DOHH2 (cell line): Measurements from ENCODE around the gene YBX2.

Experiments
- H3F3A ChIP-seq: fragments of 200-600 bp; sonication (generic), shearing (Covaris generic); 2 replicates; pipeline ENCODE4 v1.6.0; 2016; ENCODE audit warnings: antibody characterized with exemption, mild to moderate bottlenecking; ENCODE audit not compliant: control insufficient read depth, insufficient read depth
- H3K27ac ChIP-seq: fragments of 200-600 bp; sonication (generic); 2 replicates; pipeline ENCODE4 v1.5.1; 2014; ENCODE audit warnings: low read depth, mild to moderate bottlenecking, low read length, moderate library complexity
- H3K27me3 ChIP-seq: fragments of 200-600 bp; sonication (generic); 2 replicates; pipeline ENCODE4 v1.6.1; 2014; ENCODE audit warnings: mild to moderate bottlenecking, low read length, mixed read lengths; ENCODE audit not compliant: control insufficient read depth
- H3K36me3 ChIP-seq: fragments of 200-600 bp; sonication (generic); 2 replicates; pipeline ENCODE4 v1.6.1; 2014; ENCODE audit warnings: mild to moderate bottlenecking, low read length, moderate library complexity, mixed read lengths; ENCODE audit not compliant: control insufficient read depth
- H3K4me1 ChIP-seq: fragments of 200-600 bp; sonication (generic); 2 replicates; pipeline ENCODE4 v1.6.1; 2014; ENCODE audit warnings: mild to moderate bottlenecking, low read length, mixed read lengths; ENCODE audit not compliant: control insufficient read depth
- H3K4me2 ChIP-seq: fragments of 200-600 bp; sonication (generic); 2 replicates; pipeline ENCODE4 v1.6.0; 2014; ENCODE audit warnings: mild to moderate bottlenecking, low read length, moderate library complexity
- H3K4me3 ChIP-seq: fragments of 200-600 bp; sonication (generic); 2 replicates; pipeline ENCODE4 v1.5.1; 2014; ENCODE audit warnings: mild to moderate bottlenecking, low read length, mixed read lengths
- H3K79me2 ChIP-seq: fragments of 200-600 bp; sonication (generic); 2 replicates; pipeline ENCODE4 v1.6.1; 2014; ENCODE audit warnings: mild to moderate bottlenecking, low read length, mixed read lengths; ENCODE audit not compliant: control insufficient read depth
- H3K9me2 ChIP-seq: fragments of 200-600 bp; sonication (generic); replicated peaks from 2 replicates; pipeline ENCODE4 v1.6.1; 2014; ENCODE audit warnings: mild to moderate bottlenecking, low read length, mixed read lengths; ENCODE audit not compliant: control insufficient read depth
- H3K9me3 ChIP-seq: fragments of 200-600 bp; sonication (generic); 2 replicates; pipeline ENCODE4 v1.6.1; 2014; ENCODE audit warnings: antibody characterized with exemption, low read length, mixed read lengths; ENCODE audit not compliant: control insufficient read depth, insufficient read depth
- H4K20me1 ChIP-seq: fragments of 200-600 bp; sonication (generic); 2 replicates; pipeline ENCODE4 v1.6.0; 2014; ENCODE audit warnings: low read depth, mild to moderate bottlenecking, antibody characterized with exemption, low read length, moderate library complexity; ENCODE audit not compliant: control insufficient read depth, insufficient read depth
- CTCF ChIP-seq: fragments of 200-600 bp; sonication (generic); IDR thresholded peaks from one replicate; pipeline ENCODE4 v1.5.1; 2014; ENCODE audit warnings: antibody characterized with exemption, mild to moderate bottlenecking, low read depth, low read length; ENCODE audit not compliant: poor library complexity, severe bottlenecking
- EZH2phosphoT487 ChIP-seq: fragments of 200-600 bp; sonication (generic); IDR thresholded peaks from 2 replicates; pipeline ENCODE4 v1.6.1; 2017; ENCODE audit warnings: borderline replicate concordance, mild to moderate bottlenecking, antibody characterized with exemption, low read length, moderate library complexity, mixed read lengths

The YBX2 gene

GRCh38 chr17:7317161-7317803, 22.8 kb upstream of the YBX2 start:
- peaks cover 25% of the 10 kb centered on the region for H3K79me2 ChIP-seq
- H3K4me3 ChIP-seq, result no peak overlapping the region
- peaks cover 79% of the 10 kb centered on the region for H3K36me3 ChIP-seq
- peaks cover 13% of the 10 kb centered on the region; the same call in 1 of the 2 replicates for H4K20me1 ChIP-seq
- no peak overlapping the region for H3K4me2 ChIP-seq
- no peaks in the 10 kb centered on the region for H3K9me3 ChIP-seq
- H3K27ac ChIP-seq, result no peak overlapping the region
- TF ChIP-seq EZH2phosphoT487, result no peak
- no peak for TF ChIP-seq CTCF
- H3F3A ChIP-seq, result peaks cover 35% of the 10 kb centered on the region
- H3K4me1 ChIP-seq, result peaks cover 33% of the 10 kb centered on the region
- no peaks in the 10 kb centered on the region for H3K9me2 ChIP-seq
- H3K27me3 ChIP-seq, result no peaks in the 10 kb centered on the region

GRCh38 chr17:7315570-7316235, 21.3 kb upstream of the YBX2 start:
- H3K4me3 ChIP-seq, result peak overlapping the region; percentile 85
- H3F3A ChIP-seq, result peaks cover 49% of the 10 kb centered on the region
- H3K79me2 ChIP-seq, result peaks cover 35% of the 10 kb centered on the region
- no peaks in the 10 kb centered on the region for H3K27me3 ChIP-seq
- TF ChIP-seq EZH2phosphoT487, result no peak
- TF ChIP-seq CTCF, result no peak
- H4K20me1 ChIP-seq, result peaks cover 17% of the 10 kb centered on the region
- H3K36me3 ChIP-seq, result peaks cover 77% of the 10 kb centered on the region
- H3K4me1 ChIP-seq, result peaks cover 40% of the 10 kb centered on the region
- no peaks in the 10 kb centered on the region for H3K9me3 ChIP-seq
- peak overlapping the region; percentile 98 for H3K4me2 ChIP-seq
- H3K27ac ChIP-seq, result peak overlapping the region; percentile 73
- H3K9me2 ChIP-seq, result no peaks in the 10 kb centered on the region

- Histone ChIP-seq H3K4me1 (peaks cover 48% of the 10 kb centered on the region), H3K79me2 (peaks cover 43% of the 10 kb centered on the region), H3K4me3 (peak within 1 kb of the TSS; percentile 85), H4K20me1 (peaks cover 25% of the 10 kb centered on the region), H3K27me3 (no peaks in the 10 kb centered on the region), H3K36me3 (peaks cover 77% of the 10 kb centered on the region), H3K9me2 (no peaks in the 10 kb centered on the region), H3K4me2 (peak within 1 kb of the TSS; percentile 98), H3K27ac (peak within 1 kb of the TSS; percentile 73), H3K9me3 (no peaks in the 10 kb centered on the region), H3F3A (peaks cover 56% of the 10 kb centered on the region)
- TF ChIP-seq EZH2phosphoT487, result no peak
- no peak for TF ChIP-seq CTCF
These were observed 20.5 kb upstream of the YBX2 start, which contains the start of gene GPS2 for GRCh38 chr17:7314719-7315569. TSS of gene GPS2 (minus strand) at chr17:7315360. CDS start at chr17:7315052, 308 bp downstream.
